Muscle of leg (tissue), 11 donors: ENCODE data around the gene WRAP73. TPM values are rescaled to one million over a fixed set of nuclear protein-coding genes. Genes with fewer than 3 reads are reported as not detected.

ENCODE experiments used
- DNase-seq: peaks from one replicate; pipeline ENCODE4 v3.0.0; 2013
- H3K27ac ChIP-seq: one replicate; pipeline ENCODE4 v1.5.1; 2013; ENCODE audit warnings: mild to moderate bottlenecking, low read length, control low read depth
- H3K27me3 ChIP-seq: one replicate; pipeline ENCODE4 v1.6.1; 2013; ENCODE audit warnings: low read length; ENCODE audit not compliant: control insufficient read depth, insufficient read depth
- H3K36me3 ChIP-seq: one replicate; pipeline ENCODE4 v1.6.1; 2013; ENCODE audit warnings: low read length; ENCODE audit not compliant: control insufficient read depth, insufficient read depth
- H3K4me1 ChIP-seq: one replicate; pipeline ENCODE4 v1.6.1; 2013; ENCODE audit warnings: low read length; ENCODE audit not compliant: control insufficient read depth, insufficient read depth
- H3K4me3 ChIP-seq: one replicate; pipeline ENCODE4 v1.5.1; 2013; ENCODE audit warnings: low read length, control low read depth
- H3K9me3 ChIP-seq: replicated peaks from 2 replicates; pipeline ENCODE4 v1.6.1; 2013; ENCODE audit warnings: low read depth, low read length; ENCODE audit not compliant: control insufficient read depth
- WGBS: methylation state at CpG from one replicate; pipeline ENCODE4 v1.1.5; 2013; ENCODE audit warnings: missing lambda C conversion rate; ENCODE audit not compliant: insufficient coverage; 5-methylcytosine and 5-hydroxymethylcytosine counted together
- polyA plus RNA-seq, 8 donors: library from polyadenylated mRNA; unstranded; fragments of 120-200 nt; gene quantifications; one replicate each; pipeline versions ENCODE4 v1.2.1 to v1.2.3, GENCODE V29; 2013; ENCODE audit warnings: inconsistent platforms in 1 of 8, low replicate concordance in 1 of 8; ENCODE audit not compliant: insufficient read length in 8 of 8, insufficient read depth in 1 of 8
- total RNA-seq: library from RNA; stranded (reverse); fragments of 120-200 nt; gene quantifications from one replicate; pipeline ENCODE4 v1.2.4, GENCODE V29; 2013

The WRAP73 gene
- total and polyA plus RNA-seq, 9 donors, result 8.5 to 13.4 (median 11.6) TPM

DNA sequence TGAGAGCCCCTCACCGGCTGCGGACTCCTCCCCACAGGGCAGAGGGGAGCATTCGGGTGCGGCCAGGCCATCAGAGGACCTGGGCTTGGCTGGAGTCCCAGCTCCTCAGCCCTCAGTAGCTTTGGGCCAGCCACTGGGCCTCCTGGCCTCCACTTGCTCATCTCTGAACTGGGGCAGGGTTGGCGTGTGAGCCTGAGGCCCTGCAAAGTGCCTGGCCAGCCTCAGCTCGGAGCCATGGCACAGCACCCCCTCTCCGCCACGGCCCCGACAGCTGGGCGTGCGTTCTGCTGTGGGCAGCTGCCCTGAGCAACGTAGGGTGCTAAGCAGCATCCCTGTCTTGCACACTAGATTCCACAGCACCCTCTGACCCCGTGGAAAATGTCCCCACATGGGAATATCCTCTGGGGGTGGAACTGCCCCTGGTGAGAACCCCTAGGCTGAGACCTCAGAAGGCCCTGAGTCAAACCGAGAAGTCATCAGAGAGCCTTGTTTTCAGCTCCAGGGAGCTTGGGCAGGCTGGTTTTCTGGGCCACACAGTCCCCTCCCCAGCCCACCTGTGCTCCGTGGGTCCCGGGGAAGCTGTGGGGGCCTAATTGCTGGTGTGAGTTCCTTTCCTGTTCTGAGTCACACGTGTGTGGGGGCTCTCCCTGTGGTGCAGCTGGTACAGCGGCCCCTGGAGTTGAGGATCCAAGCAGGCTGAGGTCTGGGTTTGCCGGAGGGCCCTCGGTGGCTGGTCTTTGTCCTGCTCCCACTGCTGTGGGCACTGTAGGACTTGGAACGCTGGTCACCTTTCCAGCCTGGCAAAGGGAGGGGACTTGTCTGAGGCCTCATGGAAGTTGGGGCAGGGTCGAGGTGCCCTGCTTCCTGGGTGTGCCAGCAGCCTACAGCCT is 26.9 kb upstream of the WRAP73 start:
- peaks cover 5% of the 10 kb centered on the region for H3K27me3 ChIP-seq
- H3K27ac ChIP-seq, result no peak overlapping the region
- no peak for DNase-seq

DNA sequence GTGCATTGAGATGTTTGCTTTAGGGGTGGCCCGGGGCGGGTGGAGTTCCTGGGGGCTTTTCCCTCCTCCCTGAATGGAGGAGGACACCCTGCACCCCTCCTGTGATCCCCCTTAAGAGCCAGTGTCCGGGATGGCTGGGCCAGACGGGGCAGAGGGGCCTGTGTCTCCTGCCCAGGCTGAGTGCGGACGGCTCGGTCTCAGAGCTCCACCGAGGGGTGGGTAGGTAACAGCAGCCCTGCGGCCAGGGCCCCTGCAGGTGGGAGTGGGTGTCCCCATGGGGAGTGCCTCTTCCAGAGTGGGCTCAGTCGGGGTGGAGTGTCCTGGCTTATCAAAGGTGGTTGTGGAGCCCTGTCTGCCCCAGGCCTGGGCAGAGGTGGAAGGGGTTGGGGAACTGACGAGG is 25.5 kb upstream of the WRAP73 start:
- Histone ChIP-seq H3K27me3 (peaks cover 7% of the 10 kb centered on the region), H3K4me1 (peaks cover 21% of the 10 kb centered on the region), H3K36me3 (no peaks in the 10 kb centered on the region), H3K4me3 (no peak overlapping the region), H3K9me3 (no peaks in the 10 kb centered on the region), H3K27ac (no peak overlapping the region)
- no peak for DNase-seq
- 60% methylated on average over 7 of the region's 11 CpGs for WGBS

More for the DNA sequence above, 26.9 kb upstream of the WRAP73 start:
- Histone ChIP-seq H3K4me1 (peaks cover 15% of the 10 kb centered on the region), H3K36me3 (no peaks in the 10 kb centered on the region), H3K4me3 (no peak overlapping the region), H3K9me3 (no peaks in the 10 kb centered on the region)
- 62% methylated on average over 19 of the region's 22 CpGs for WGBS

DNA sequence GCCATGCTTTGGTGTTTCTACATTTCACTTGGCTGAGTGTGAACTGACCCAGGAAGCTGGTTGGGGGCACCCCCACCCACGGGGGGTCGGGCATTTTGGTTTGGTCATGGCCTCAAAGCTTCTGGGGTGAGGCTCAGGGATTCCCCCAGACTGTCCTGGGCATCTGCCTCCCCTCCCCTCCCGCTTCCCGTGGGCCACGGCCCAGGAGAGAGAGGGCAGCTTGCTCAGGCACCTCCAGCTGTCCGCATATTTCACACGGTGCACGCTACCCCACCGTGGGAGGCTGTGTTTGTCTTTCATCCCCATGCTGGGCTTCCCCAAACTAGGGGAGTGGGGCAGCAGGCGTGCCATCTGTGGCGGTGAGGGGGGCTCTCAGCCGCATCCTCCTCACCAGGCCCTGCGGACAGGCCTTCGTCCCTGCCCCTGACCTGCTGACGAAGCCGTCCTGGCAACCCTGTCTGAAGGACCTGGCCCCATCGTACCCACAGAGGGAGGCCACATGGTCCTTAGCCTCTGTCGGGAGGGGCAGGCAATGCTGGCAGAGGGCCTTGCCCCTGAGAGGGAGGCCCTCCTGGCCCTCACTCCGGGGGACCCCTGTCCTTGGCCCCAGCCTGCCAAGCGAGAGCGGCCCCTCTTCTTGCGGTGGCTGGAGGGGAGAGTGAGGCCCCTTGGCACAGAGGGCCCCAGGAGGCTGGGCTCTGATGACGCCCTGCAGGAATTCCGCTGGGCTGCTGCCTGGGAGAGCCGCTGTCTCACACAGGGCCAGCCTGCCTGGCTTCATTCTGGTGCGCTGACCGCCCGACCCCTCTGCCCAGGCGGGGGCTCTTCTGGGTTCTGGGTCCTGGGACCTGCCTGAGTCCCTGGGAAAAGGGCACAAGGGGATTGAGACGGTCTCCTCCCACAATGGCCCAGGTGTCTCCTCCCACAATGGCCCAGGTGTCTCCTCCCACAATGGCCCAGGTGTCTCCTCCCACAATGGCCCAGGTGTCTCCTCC is 24.5 kb upstream of the WRAP73 start:
- no peaks in the 10 kb centered on the region for H3K9me3 ChIP-seq
- no peak for DNase-seq
- H3K27ac ChIP-seq, result no peak overlapping the region
- H3K36me3 ChIP-seq, result no peaks in the 10 kb centered on the region
- WGBS, result 44% methylated on average over 28 of the region's 30 CpGs
- H3K4me3 ChIP-seq, result no peak overlapping the region
- peaks cover 22% of the 10 kb centered on the region for H3K4me1 ChIP-seq
- peaks cover 7% of the 10 kb centered on the region for H3K27me3 ChIP-seq

DNA sequence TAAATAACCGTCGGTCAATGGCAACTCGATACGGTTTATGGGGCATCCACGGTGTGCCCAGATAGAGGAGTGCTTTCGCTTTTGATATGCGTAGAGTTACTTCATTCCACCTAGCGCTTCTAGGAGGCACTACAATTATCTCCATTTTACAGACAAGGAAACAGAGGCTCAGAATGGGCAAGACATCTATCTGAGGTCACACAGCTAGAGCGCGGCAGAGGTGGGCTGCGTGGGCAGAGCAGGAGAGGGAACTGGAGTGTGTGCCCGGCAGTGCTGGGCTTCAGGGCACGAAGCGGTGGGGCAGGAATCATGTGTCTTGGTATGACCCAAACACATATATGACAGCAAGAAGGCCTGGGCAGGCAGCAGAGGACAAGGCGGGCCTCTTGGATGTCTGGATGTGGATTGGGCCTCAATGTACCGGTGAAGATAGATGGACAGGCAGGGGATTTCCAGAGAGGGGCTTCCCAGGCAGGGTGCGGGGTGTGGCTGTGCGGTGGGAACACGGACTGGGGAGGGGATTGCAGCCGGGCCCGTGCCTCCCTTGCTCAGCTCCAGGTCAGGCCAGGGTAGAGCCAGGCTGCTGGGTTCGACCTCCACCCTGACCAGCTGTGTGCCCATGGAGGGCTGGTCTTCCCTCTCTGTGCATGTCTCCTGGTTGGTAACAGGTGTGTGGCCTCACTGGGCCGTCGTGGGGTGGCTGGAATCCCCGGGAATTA is 23.6 kb upstream of the WRAP73 start:
- Histone ChIP-seq H3K4me3 (no peak overlapping the region), H3K4me1 (peaks cover 30% of the 10 kb centered on the region), H3K27ac (no peak overlapping the region), H3K27me3 (peaks cover 5% of the 10 kb centered on the region), H3K36me3 (no peaks in the 10 kb centered on the region), H3K9me3 (no peaks in the 10 kb centered on the region)
- DNase-seq, result no peak
- WGBS, result 83% methylated on average over 23 of the region's 25 CpGs

DNA sequence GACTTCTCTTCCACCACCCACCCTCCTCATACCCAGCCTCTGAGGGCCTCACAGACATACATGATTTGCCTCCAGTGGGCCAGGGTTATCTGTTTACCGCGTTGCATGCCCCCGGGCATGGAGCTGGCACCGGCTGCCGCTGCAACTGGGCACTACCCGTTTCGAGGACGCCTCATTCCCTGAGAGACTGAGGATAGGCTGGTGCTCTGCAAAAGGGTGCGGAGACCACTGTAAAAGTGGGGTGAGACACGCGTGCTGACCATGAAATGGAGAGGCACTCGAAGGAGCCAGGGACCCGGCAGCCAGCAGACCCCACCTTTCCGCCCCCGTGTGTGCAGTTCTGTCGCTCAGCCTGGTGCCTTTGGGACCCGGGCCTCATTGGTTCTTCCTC is 23.1 kb upstream of the WRAP73 start:
- DNase-seq, result no peak
- Histone ChIP-seq H3K9me3 (no peaks in the 10 kb centered on the region), H3K4me3 (no peak overlapping the region), H3K36me3 (no peaks in the 10 kb centered on the region), H3K27me3 (peaks cover 6% of the 10 kb centered on the region), H3K27ac (no peak overlapping the region), H3K4me1 (peaks cover 36% of the 10 kb centered on the region)
- 78% methylated on average over 17 of the region's 17 CpGs for WGBS

DNA sequence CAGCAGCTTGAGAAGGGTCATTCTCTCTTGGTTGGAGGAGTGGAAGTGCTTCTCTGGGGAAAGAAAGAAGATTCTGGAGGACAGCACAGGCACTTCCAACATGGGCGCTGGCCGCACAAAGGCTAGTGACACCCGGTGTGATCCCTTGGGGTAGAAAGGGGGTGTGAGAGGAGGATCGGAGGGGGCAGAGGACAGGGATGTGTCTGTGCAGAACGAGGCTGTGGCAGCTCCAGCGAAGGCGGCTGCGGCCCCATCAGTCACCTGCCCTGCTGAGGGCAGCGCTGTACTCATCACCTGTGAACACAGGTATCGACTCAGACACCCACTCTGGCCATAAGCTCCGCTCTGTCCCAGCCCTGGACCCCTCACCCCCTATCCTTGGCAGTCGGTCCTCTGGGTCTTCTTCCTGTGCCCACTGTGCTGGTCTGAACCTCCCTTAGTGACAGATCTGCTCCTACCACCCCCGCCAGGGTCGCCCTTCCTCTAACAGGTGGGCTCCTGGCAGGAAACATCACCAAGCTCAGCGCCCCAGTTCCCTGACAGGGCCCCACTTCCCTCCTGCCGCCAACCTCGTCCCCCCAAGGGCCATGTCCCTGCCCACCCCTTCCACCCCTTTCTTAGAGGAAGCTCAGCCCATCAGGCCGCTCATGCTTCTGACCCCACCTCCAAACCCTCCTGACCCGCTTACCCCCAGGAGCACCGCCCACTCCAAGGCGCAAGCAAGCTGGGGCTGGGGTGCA is 22.5 kb upstream of the WRAP73 start:
- H3K27me3 ChIP-seq, result peaks cover 7% of the 10 kb centered on the region
- DNase-seq, result no peak
- H3K27ac ChIP-seq, result no peak overlapping the region
- H3K36me3 ChIP-seq, result no peaks in the 10 kb centered on the region
- no peaks in the 10 kb centered on the region for H3K9me3 ChIP-seq
- H3K4me1 ChIP-seq, result peaks cover 39% of the 10 kb centered on the region
- no peak overlapping the region for H3K4me3 ChIP-seq
- 65% methylated on average over 21 of the region's 21 CpGs for WGBS

DNA sequence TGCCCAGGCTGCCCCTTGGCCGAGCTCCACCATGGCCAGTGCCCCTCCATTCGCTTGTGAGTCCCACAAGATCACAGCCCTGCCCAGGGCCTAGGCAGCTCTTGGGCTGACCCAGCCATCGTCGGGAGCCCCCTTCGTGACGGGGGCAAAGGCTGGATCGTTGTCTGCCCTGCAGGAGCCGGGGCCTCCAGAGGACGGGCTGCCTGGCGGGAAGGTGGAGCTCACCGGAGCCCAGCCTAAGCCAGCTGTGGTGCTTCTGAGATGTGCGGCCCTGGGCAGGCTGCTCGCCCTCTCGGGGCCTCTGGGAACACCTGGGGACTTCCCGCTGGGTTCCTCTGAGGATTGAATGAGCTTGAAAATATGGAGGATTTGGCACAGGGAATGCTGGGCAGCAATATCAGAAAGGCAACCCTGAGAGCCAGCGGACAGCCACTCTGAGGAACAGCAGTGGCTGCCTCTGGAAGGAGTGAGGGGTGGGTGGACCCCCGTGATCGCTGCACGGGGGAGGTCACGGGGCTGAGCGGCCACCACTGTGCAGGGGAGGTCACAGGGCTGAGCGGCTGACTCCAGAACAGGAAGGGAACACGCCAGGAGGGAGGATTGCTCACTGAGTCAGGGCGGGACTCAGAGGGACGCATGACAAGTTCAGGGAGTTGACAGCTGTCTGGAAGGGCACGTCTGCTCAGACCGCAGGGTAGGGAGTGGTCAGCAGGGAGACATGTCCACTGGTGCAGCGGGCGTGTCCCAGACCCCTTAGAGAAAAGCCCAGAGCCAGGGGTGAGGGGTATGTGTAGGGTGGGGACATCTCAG is 21.7 kb upstream of the WRAP73 start:
- H3K27ac ChIP-seq, result no peak overlapping the region
- no peaks in the 10 kb centered on the region for H3K36me3 ChIP-seq
- peaks cover 9% of the 10 kb centered on the region for H3K27me3 ChIP-seq
- peaks cover 39% of the 10 kb centered on the region for H3K4me1 ChIP-seq
- 42% methylated on average over 29 of the region's 29 CpGs for WGBS
- no peak overlapping the region for H3K4me3 ChIP-seq
- H3K9me3 ChIP-seq, result no peaks in the 10 kb centered on the region
- DNase-seq, result no peak

DNA sequence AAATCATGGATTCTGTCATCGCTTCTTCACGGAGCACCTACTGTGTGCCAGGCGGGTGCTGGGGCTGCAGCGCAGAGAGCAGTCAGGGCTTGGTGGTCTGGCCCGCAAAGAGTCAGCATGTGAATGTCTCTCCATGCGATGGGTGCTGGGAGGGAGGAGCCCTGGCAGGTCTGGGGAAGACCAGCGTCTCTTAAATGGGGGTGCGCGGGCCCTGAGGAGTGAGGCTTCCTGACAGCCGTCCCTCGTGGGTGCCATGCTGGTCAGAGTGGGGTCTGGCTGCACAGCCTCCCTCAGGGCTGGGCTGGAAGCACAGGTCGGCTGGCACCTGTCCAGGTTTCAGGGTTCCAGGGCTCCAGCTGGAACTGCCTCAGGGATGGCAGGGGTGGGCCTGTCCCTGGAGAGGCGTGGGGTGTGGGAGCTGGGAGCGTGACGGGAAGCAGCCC is 20.9 kb upstream of the WRAP73 start:
- H3K4me3 ChIP-seq, result no peak overlapping the region
- no peaks in the 10 kb centered on the region for H3K9me3 ChIP-seq
- no peaks in the 10 kb centered on the region for H3K36me3 ChIP-seq
- peaks cover 9% of the 10 kb centered on the region for H3K27me3 ChIP-seq
- 83% methylated on average over 15 of the region's 15 CpGs for WGBS
- H3K4me1 ChIP-seq, result peaks cover 39% of the 10 kb centered on the region
- no peak for DNase-seq
- no peak overlapping the region for H3K27ac ChIP-seq
